Breast epithelium (tissue), 3 donors: ENCODE measurements around the gene BCL7A.

Source experiments
- CTCF ChIP-seq, 3 donors: fragments of 450-650 bp; IDR thresholded peaks; one replicate each; pipeline ENCODE4 v1.5.1; 2016 to 2017; ENCODE audit warnings: antibody characterized with exemption in 3 of 3, mild to moderate bottlenecking in 3 of 3, moderate library complexity in 3 of 3
- POLR2A ChIP-seq: fragments of 450-650 bp; IDR thresholded peaks from one replicate; pipeline ENCODE4 v1.6.1; 2016; ENCODE audit warnings: antibody characterized with exemption, mild to moderate bottlenecking, moderate library complexity

- TF ChIP-seq POLR2A (no peak), CTCF (IDR thresholded peaks at IDR 0.05) (no peak)
Measured at GRCh38 chr12:122013136-122013535, 8.5 kb upstream of the BCL7A start.
